Esophagus muscularis mucosa (tissue), 4 donors: ENCODE results near the gene PPEF1. TPM values are rescaled to one million over a fixed set of nuclear protein-coding genes. Genes with fewer than 3 reads are reported as not detected.
"Not testable (repeated sequence)": the region's sequence is repeated elsewhere in the genome, so short reads cannot be mapped to it uniquely, and the experiment has no call there.

ENCODE experiments used
- DNase-seq: peaks from one replicate; pipeline ENCODE4 v3.0.0-alpha.2; 2017; ENCODE audit errors: extremely low spot score
- H3K27ac ChIP-seq, 4 donors: fragments of 200-600 bp; sonication (generic); replicated peaks in 1 of 4; 1 replicate in 3 of 4; 2 replicates in 1 of 4; pipeline ENCODE4 v1.5.1; 2016 to 2019; ENCODE audit warnings: mild to moderate bottlenecking in 1 of 4
- H3K27me3 ChIP-seq, 4 donors: fragments of 200-600 bp; sonication (generic); one replicate each; pipeline versions ENCODE4 v1.5.1 to v1.6.0; 2016 to 2019
- H3K36me3 ChIP-seq, 4 donors: fragments of 200-600 bp; sonication (generic); one replicate each; pipeline ENCODE4 v1.5.1; 2016 to 2019
- H3K4me1 ChIP-seq, 4 donors: fragments of 200-600 bp; sonication (generic); one replicate each; pipeline ENCODE4 v1.5.1; 2016 to 2019
- H3K4me3 ChIP-seq, 4 donors: fragments of 200-600 bp; sonication (generic); 1 replicate in 2 of 4; 2 replicates in 2 of 4; pipeline ENCODE4 v1.5.1; 2016 to 2019; ENCODE audit warnings: mild to moderate bottlenecking in 4 of 4, moderate library complexity in 1 of 4
- H3K9me3 ChIP-seq, 4 donors: fragments of 200-600 bp; sonication (generic); 1 replicate in 3 of 4; 2 replicates in 1 of 4; pipeline ENCODE4 v1.5.1; 2016 to 2019
- CTCF ChIP-seq, 3 experiments: fragments of 200-600 bp in 2 of 3; fragments of 450-650 bp in 1 of 3; sonication (generic) in 2 of 3; IDR thresholded peaks; one replicate each; pipeline ENCODE4 v1.5.1; 2017 to 2019; ENCODE audit warnings: antibody characterized with exemption in 3 of 3, mild to moderate bottlenecking in 2 of 3, moderate library complexity in 1 of 3
- EP300 ChIP-seq: sonication (generic); formaldehyde crosslinking; IDR thresholded peaks from one replicate; pipeline ENCODE4 v1.6.1; 2017; ENCODE audit warnings: antibody characterized with exemption
- POLR2A ChIP-seq: fragments of 450-650 bp; IDR thresholded peaks from one replicate; pipeline ENCODE4 v1.6.1; 2017; ENCODE audit warnings: antibody characterized with exemption, moderate library complexity, mild to moderate bottlenecking, low read depth
- POLR2AphosphoS5 ChIP-seq, 2 donors: sonication (generic); formaldehyde crosslinking; IDR thresholded peaks; one replicate each; pipeline ENCODE4 v1.6.1; 2017; ENCODE audit warnings: antibody characterized with exemption in 2 of 2
- WGBS: methylation state at CpG from one replicate; pipeline ENCODE4 v1.1.5; 2018; 5-methylcytosine and 5-hydroxymethylcytosine counted together
- intact Hi-C: fragments of 100-400 bp; cut with DNase I; formaldehyde crosslinking; loops from one replicate; pipeline ENCODE4 v1.15.1; 2023
- total RNA-seq, 4 donors: library from RNA; depleted of rRNA; stranded (reverse); fragments of >200 nt; gene quantifications; one replicate each; pipeline versions ENCODE4 v1.1.0 to v1.2.1, GENCODE V29; 2016

The PPEF1 gene
- total RNA-seq, 4 donors from 2014 or later, result 0.29 to 1.7 (median 0.54) TPM

- intact Hi-C loops, result no loop called here
- H3K27ac ChIP-seq, result no peak overlapping the region
- H3K36me3 ChIP-seq, result no peaks in the 10 kb centered on the region
- DNase-seq, result no peak
- WGBS, result 93% methylated on average over 1 of the region's 1 CpG
- no peaks in the 10 kb centered on the region for H3K4me1 ChIP-seq
- H3K9me3 ChIP-seq, result no peaks in the 10 kb centered on the region
- H3K4me3 ChIP-seq, result no peak overlapping the region
- H3K27me3 ChIP-seq, result no peaks in the 10 kb centered on the region
- no peak for TF ChIP-seq EP300
- no peak for TF ChIP-seq POLR2AphosphoS5 (IDR thresholded peaks at IDR 0.05)
- no peak for TF ChIP-seq CTCF (IDR thresholded peaks at IDR 0.05)
These were observed 121.5 kb downstream of the PPEF1 start for GRCh38 chrX:18828832-18829404.

- no peak for DNase-seq
- 69% methylated on average over 19 of the region's 22 CpGs for WGBS
- Histone ChIP-seq H3K4me1 (no peaks in the 10 kb centered on the region), H3K27me3 (no peaks in the 10 kb centered on the region), H3K27ac (peak overlapping the region in 3 of 4 donors; percentile 35 to 57 (median 38)), H3K4me3 (peak overlapping the region in 3 of 4 donors; percentile 23 to 34 (median 24)), H3K9me3 (no peaks in the 10 kb centered on the region), H3K36me3 (no peaks in the 10 kb centered on the region)
- TF ChIP-seq POLR2AphosphoS5 (IDR thresholded peaks at IDR 0.05) (peak in 1 of 2 donors; percentile 31), CTCF (IDR thresholded peaks at IDR 0.05) (no peak)
- intact Hi-C loops, result no loop called here
These were observed 125.8 kb downstream of the PPEF1 start for GRCh38 chrX:18833071-18833731.

- H3K9me3 ChIP-seq, result peaks cover 0 to 10% (median 0%) of the 10 kb centered on the region in 4 donors
- intact Hi-C loops, DNase-seq, H3K27me3 ChIP-seq, H3K27ac ChIP-seq, H3K4me3 ChIP-seq, H3K36me3 ChIP-seq, H3K4me1 ChIP-seq: not testable (repeated sequence)
- WGBS, result 80% methylated on average over 3 of the region's 3 CpGs
These were observed 140.5 kb downstream of the PPEF1 start for GRCh38 chrX:18847901-18848300.

GRCh38 chrX:18855919-18856644, 148.6 kb downstream of the PPEF1 start:
- no peaks in the 10 kb centered on the region for H3K36me3 ChIP-seq
- no peaks in the 10 kb centered on the region for H3K4me1 ChIP-seq
- no peaks in the 10 kb centered on the region for H3K9me3 ChIP-seq
- no peak overlapping the region for H3K4me3 ChIP-seq
- no peak overlapping the region for H3K27ac ChIP-seq
- no peak for TF ChIP-seq CTCF (IDR thresholded peaks at IDR 0.05)
- no peak for TF ChIP-seq POLR2AphosphoS5 (IDR thresholded peaks at IDR 0.05)
- no peak for TF ChIP-seq EP300
- no peak for TF ChIP-seq POLR2A
- no peak for DNase-seq
- intact Hi-C loops, result no loop called here
- H3K27me3 ChIP-seq, result no peaks in the 10 kb centered on the region
- WGBS, result 78% methylated on average over 1 of the region's 1 CpG

GRCh38 chrX:18856645-18856997, 149.2 kb downstream of the PPEF1 start:
- Histone ChIP-seq H3K27ac (no peak overlapping the region), H3K9me3 (no peaks in the 10 kb centered on the region), H3K4me1 (no peaks in the 10 kb centered on the region), H3K4me3 (no peak overlapping the region), H3K36me3 (no peaks in the 10 kb centered on the region), H3K27me3 (no peaks in the 10 kb centered on the region)
- intact Hi-C loops, result no loop called here
- 71% methylated on average over 1 of the region's 1 CpG for WGBS
- DNase-seq, result no peak
- no peak for TF ChIP-seq POLR2A
- TF ChIP-seq EP300, result no peak
- TF ChIP-seq CTCF (IDR thresholded peaks at IDR 0.05), result no peak
- no peak for TF ChIP-seq POLR2AphosphoS5 (IDR thresholded peaks at IDR 0.05)
